Measurements from ENCODE around the gene RIC8A.
"Not testable (repeated sequence)": the region's sequence is repeated elsewhere in the genome, so short reads cannot be mapped to it uniquely, and the experiment has no call there.

Gene RIC8A

GRCh38 chr11:207208-207862, at the start of gene RIC8A, which contains the start of gene BET1L:
RIC8A (plus strand) TSS chr11:207708; CDS start chr11:208855, 1,147 bp downstream.
BET1L (minus strand) TSS chr11:207399; CDS start chr11:207321, 78 bp downstream.
- peak; percentile 89 to 97 for DNase-seq (ENCODE audit: low read depth in 2 of 2)

- not testable (repeated sequence) for DNase-seq (ENCODE audit: low read depth in 2 of 2)
Observed at GRCh38 chr11:180242-180641, 27.3 kb upstream of the RIC8A start.

GRCh38 chr11:189200-189783, 18.2 kb upstream of the RIC8A start:
- not testable (repeated sequence) for DNase-seq (ENCODE audit: low read depth in 2 of 2)

GRCh38 chr11:189843-190311, 17.6 kb upstream of the RIC8A start:
- not testable (repeated sequence) for DNase-seq (ENCODE audit: low read depth in 2 of 2)

- not testable (repeated sequence) for DNase-seq (ENCODE audit: low read depth in 2 of 2)
Observed at GRCh38 chr11:190546-190945, 17.0 kb upstream of the RIC8A start.

GRCh38 chr11:191490-192478, 15.7 kb upstream of the RIC8A start:
- DNase-seq (ENCODE audit: low read depth in 2 of 2) = peak; percentile 36 to 54

GRCh38 chr11:192674-193128, 14.8 kb upstream of the RIC8A start, which contains the start of gene SCGB1C1:
SCGB1C1 (plus strand) TSS chr11:193078; CDS start chr11:193100, 22 bp downstream.
- not testable (repeated sequence) for DNase-seq (ENCODE audit: low read depth in 2 of 2)

GRCh38 chr11:193481-193880, 14.0 kb upstream of the RIC8A start:
- DNase-seq (ENCODE audit: low read depth in 2 of 2) = not testable (repeated sequence)

- DNase-seq (ENCODE audit: low read depth in 2 of 2) = no peak
Observed at GRCh38 chr11:196786-197731, 10.4 kb upstream of the RIC8A start.

- DNase-seq (ENCODE audit: low read depth in 2 of 2) = no peak
Observed at GRCh38 chr11:197741-198235, 9.7 kb upstream of the RIC8A start.

- no peak for DNase-seq (ENCODE audit: low read depth in 2 of 2)
Observed at GRCh38 chr11:198236-198806, 9.2 kb upstream of the RIC8A start.

GRCh38 chr11:199004-199581, 8.4 kb upstream of the RIC8A start:
- DNase-seq (ENCODE audit: low read depth in 2 of 2) = no peak

- no peak for DNase-seq (ENCODE audit: low read depth in 2 of 2)
Observed at GRCh38 chr11:199782-200181, 7.7 kb upstream of the RIC8A start.

GRCh38 chr11:200224-201003, 7.1 kb upstream of the RIC8A start:
- DNase-seq (ENCODE audit: low read depth in 2 of 2) = no peak

- DNase-seq (ENCODE audit: low read depth in 2 of 2) = no peak
Observed at GRCh38 chr11:201966-202365, 5.5 kb upstream of the RIC8A start.

GRCh38 chr11:202490-202889, 5.0 kb upstream of the RIC8A start:
- no peak for DNase-seq (ENCODE audit: low read depth in 2 of 2)

- DNase-seq (ENCODE audit: low read depth in 2 of 2) = no peak
Observed at GRCh38 chr11:203056-203944, 4.2 kb upstream of the RIC8A start.

All from stimulated activated CD4-positive, alpha-beta T cell treated with anti-CD3 and anti-CD28 coated beads, Interleukin-1b, Interleukin-23, amount 100 ng/mL, for 4 hours (primary cell).